OCI-LY7 (cell line): ENCODE measurements around the gene NCKAP5. TPM values are rescaled to one million over a fixed set of nuclear protein-coding genes. Genes with fewer than 3 reads are reported as not detected.

Experiments used
- BruUV-seq: library from RNA; stranded (reverse); fragments of 400-500 nt; replicated peaks from 2 replicates; lab custom pipeline; 2021; lab: Mats Ljungman, UMichigan
- CTCF ChIA-PET: fragments of 300-600 bp; sonication (Branson Sonifier 250); formaldehyde crosslinking; loops from one replicate; lab custom pipeline; 2022; ENCODE audit warnings: antibody characterized with exemption; ENCODE audit not compliant: unreplicated experiment; lab: Charles Lee
- POLR2A ChIA-PET: fragments of 300-600 bp; sonication (Branson Sonifier 250); formaldehyde crosslinking; loops from one replicate; lab custom pipeline; 2022; ENCODE audit warnings: antibody characterized with exemption; lab: Charles Lee
- DNase-seq: peaks from one replicate; pipeline ENCODE4 v3.0.0-alpha.2; 2015; ENCODE audit warnings: low spot score
- H2AFZ ChIP-seq: fragments of 200-600 bp; sonication (generic), shearing (Covaris generic); 2 replicates; pipeline ENCODE4 v1.6.1; 2014; ENCODE audit warnings: mild to moderate bottlenecking, antibody characterized with exemption, low read length, moderate library complexity
- H3K27ac ChIP-seq: fragments of 200-600 bp; sonication (generic); 2 replicates; pipeline ENCODE4 v1.5.1; 2014; ENCODE audit warnings: mixed run types, low read depth, mild to moderate bottlenecking, moderate library complexity, low read length, inconsistent platforms; ENCODE audit not compliant: poor library complexity, severe bottlenecking
- H3K36me3 ChIP-seq: fragments of 200-600 bp; sonication (generic); 2 replicates; pipeline ENCODE4 v1.6.1; 2014; ENCODE audit warnings: mild to moderate bottlenecking, antibody characterized with exemption, low read length, moderate library complexity, mixed read lengths; ENCODE audit not compliant: insufficient read depth
- H3K4me1 ChIP-seq: fragments of 200-600 bp; sonication (generic); 2 replicates; pipeline ENCODE4 v1.5.1; 2014; ENCODE audit warnings: mild to moderate bottlenecking, low read length; ENCODE audit not compliant: insufficient read depth, poor library complexity, severe bottlenecking
- H3K4me2 ChIP-seq: fragments of 200-600 bp; sonication (generic); 2 replicates; pipeline ENCODE4 v1.6.1; 2014; ENCODE audit warnings: mild to moderate bottlenecking, low read length
- H3K4me3 ChIP-seq: fragments of 200-600 bp; sonication (generic); 2 replicates; pipeline ENCODE4 v1.5.1; 2014; ENCODE audit warnings: mild to moderate bottlenecking, low read depth, low read length; ENCODE audit not compliant: poor library complexity, severe bottlenecking
- H3K79me2 ChIP-seq: fragments of 200-600 bp; sonication (generic); 2 replicates; pipeline ENCODE4 v1.6.1; 2016; ENCODE audit warnings: low read depth, mild to moderate bottlenecking, low read length, moderate library complexity, mixed read lengths; ENCODE audit not compliant: insufficient read depth
- H3K9me2 ChIP-seq: fragments of 200-600 bp; sonication (generic); 2 replicates; pipeline ENCODE4 v1.6.1; 2016; ENCODE audit warnings: mild to moderate bottlenecking, low read length, mixed read lengths; ENCODE audit not compliant: insufficient read depth
- H3K9me3 ChIP-seq: fragments of 200-600 bp; sonication (generic); 2 replicates; pipeline ENCODE4 v1.6.1; 2014; ENCODE audit warnings: mild to moderate bottlenecking, mixed run types, low read length, mixed read lengths
- H4K20me1 ChIP-seq: fragments of 200-600 bp; sonication (generic); 2 replicates; pipeline ENCODE4 v1.6.1; 2014; ENCODE audit warnings: mild to moderate bottlenecking, antibody characterized with exemption, low read length, moderate library complexity, mixed read lengths; ENCODE audit not compliant: insufficient read depth
- EZH2phosphoT487 ChIP-seq: fragments of 200-600 bp; sonication (generic); IDR thresholded peaks from 2 replicates; pipeline ENCODE4 v1.6.1; 2018; ENCODE audit warnings: low read depth, borderline replicate concordance, mild to moderate bottlenecking, mixed run types, antibody characterized with exemption, low read length, moderate library complexity, mixed read lengths
- intact Hi-C: fragments of 100-400 bp; cut with micrococcal nuclease; formaldehyde crosslinking; loops from one replicate; pipeline ENCODE4 v1.10.0; 2022; ENCODE audit not compliant: unreplicated experiment
- total RNA-seq, 2 experiments: library from RNA; depleted of rRNA in 1 of 2; stranded (reverse); fragments of >200 nt in 1 of 2; shearing (Covaris generic) in 1 of 2; gene quantifications; 2 replicates each; pipeline ENCODE4 v1.2.3, GENCODE V29; 2014 to 2022
- TF ChIP-seq, protein P1 (sequence below): fragments of 200-600 bp; sonication (generic); conservative IDR thresholded peaks from 2 replicates; pipeline ENCODE4 v1.5.1; 2014; ENCODE audit warnings: mild to moderate bottlenecking, antibody characterized with exemption, low read length, moderate library complexity, mixed read lengths

Gene NCKAP5
- total RNA-seq, 2 experiments from 2014 or later = not detected

DNA sequence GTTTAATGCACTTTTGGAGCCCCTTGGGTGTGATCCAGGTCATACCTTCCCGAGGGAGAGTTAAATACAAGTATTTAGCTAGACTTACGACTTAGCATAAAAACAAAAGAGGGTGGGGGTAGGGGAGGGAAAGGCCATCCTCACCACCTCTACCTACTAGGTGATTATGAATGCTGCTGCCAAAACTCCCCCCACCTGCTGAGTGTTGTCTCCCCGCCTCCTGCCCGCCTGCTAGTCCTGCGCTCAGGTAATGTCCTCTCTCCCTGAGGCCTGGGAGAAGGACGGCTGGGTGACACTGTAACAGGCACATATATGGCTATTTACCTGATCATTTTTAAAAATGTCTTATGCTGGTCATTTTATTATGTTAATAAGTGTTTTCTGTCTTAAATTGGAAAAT lies 3.0 kb upstream of the NCKAP5 start:
- no TSS peak for BruUV-seq
- ChIA-PET CTCF (no interaction called here), POLR2A (no interaction called here)
- Histone ChIP-seq H3K4me3 (no peak overlapping the region), H3K27ac (no peak overlapping the region), H3K9me2 (no peaks in the 10 kb centered on the region), H4K20me1 (no peaks in the 10 kb centered on the region), H3K4me1 (no peaks in the 10 kb centered on the region), H3K4me2 (no peak overlapping the region), H3K36me3 (no peaks in the 10 kb centered on the region), H2AFZ (no peak overlapping the region), H3K9me3 (no peaks in the 10 kb centered on the region), H3K79me2 (no peaks in the 10 kb centered on the region)
- intact Hi-C loops = no loop called here
- TF ChIP-seq, protein P1, sequence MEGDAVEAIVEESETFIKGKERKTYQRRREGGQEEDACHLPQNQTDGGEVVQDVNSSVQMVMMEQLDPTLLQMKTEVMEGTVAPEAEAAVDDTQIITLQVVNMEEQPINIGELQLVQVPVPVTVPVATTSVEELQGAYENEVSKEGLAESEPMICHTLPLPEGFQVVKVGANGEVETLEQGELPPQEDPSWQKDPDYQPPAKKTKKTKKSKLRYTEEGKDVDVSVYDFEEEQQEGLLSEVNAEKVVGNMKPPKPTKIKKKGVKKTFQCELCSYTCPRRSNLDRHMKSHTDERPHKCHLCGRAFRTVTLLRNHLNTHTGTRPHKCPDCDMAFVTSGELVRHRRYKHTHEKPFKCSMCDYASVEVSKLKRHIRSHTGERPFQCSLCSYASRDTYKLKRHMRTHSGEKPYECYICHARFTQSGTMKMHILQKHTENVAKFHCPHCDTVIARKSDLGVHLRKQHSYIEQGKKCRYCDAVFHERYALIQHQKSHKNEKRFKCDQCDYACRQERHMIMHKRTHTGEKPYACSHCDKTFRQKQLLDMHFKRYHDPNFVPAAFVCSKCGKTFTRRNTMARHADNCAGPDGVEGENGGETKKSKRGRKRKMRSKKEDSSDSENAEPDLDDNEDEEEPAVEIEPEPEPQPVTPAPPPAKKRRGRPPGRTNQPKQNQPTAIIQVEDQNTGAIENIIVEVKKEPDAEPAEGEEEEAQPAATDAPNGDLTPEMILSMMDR = no peak
- TF ChIP-seq EZH2phosphoT487 = no peak
- DNase-seq = no peak

DNA sequence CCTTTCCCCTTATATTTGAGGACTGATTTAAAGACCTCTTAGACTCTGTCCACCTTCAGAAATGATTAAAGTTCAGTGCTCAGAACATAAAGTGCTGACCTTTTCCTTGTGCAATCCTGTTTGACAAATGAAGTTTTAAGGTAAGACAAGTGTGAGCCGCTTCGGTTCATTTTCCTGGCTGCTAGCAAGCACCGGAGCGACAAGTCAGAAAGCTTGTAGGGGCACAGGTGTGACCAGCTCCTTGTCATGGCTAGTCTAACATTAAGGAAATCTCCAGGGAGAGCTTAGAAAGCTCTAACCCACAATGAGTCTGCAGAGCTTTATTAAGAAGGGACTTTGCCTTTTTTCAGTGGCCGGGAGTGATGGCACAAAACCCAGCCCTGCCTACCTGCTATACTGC lies 2.3 kb upstream of the NCKAP5 start:
- Histone ChIP-seq H3K27ac (no peak overlapping the region), H3K36me3 (no peaks in the 10 kb centered on the region), H2AFZ (no peak overlapping the region), H3K9me2 (no peaks in the 10 kb centered on the region), H3K4me1 (no peaks in the 10 kb centered on the region), H3K9me3 (no peaks in the 10 kb centered on the region), H3K79me2 (no peaks in the 10 kb centered on the region), H4K20me1 (no peaks in the 10 kb centered on the region), H3K4me3 (no peak overlapping the region), H3K4me2 (no peak overlapping the region)
- BruUV-seq = no TSS peak
- CTCF ChIA-PET = no interaction called here
- no peak for TF ChIP-seq EZH2phosphoT487
- TF ChIP-seq, protein P1 = no peak
- intact Hi-C loops = no loop called here
- DNase-seq = no peak
- POLR2A ChIA-PET = no interaction called here

DNA sequence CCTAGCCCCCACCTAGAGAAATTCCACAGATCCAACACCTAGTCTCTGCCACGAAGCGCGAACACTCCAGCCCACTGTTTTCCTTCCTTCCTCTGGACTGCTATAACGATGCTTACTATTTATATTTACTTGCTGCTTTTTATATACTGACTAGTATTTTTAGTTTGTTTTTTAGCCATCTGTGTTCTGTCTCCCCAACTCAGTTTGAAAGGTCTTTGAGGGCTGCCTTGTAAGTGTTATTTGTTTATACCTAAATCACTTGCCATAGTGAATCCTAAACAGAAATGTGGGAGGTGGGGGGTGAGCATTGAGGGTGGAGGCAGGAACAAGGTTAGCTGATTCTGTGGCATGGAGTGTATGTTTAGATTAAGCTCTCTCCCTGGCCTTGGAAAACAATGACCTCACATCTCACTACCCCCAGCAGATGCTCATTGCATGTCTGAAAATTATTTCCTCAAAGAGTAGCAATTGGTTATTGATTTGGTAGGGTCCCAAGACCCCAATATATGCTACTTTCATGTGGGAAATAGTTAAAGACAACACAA lies 1.1 kb upstream of the NCKAP5 start:
- H3K36me3 ChIP-seq = no peaks in the 10 kb centered on the region
- H3K4me3 ChIP-seq = no peak overlapping the region
- no peak overlapping the region for H2AFZ ChIP-seq
- no peaks in the 10 kb centered on the region for H3K4me1 ChIP-seq
- H3K79me2 ChIP-seq = no peaks in the 10 kb centered on the region
- DNase-seq = no peak
- H3K9me3 ChIP-seq = no peaks in the 10 kb centered on the region
- no peaks in the 10 kb centered on the region for H3K9me2 ChIP-seq
- TF ChIP-seq EZH2phosphoT487 = no peak
- TF ChIP-seq, protein P1 = no peak
- BruUV-seq = no TSS peak
- ChIA-PET CTCF (no interaction called here), POLR2A (no interaction called here)
- intact Hi-C loops = no loop called here
- no peak overlapping the region for H3K4me2 ChIP-seq
- H4K20me1 ChIP-seq = no peaks in the 10 kb centered on the region
- no peak overlapping the region for H3K27ac ChIP-seq
